Neural crest cell (in vitro differentiated cells): ENCODE data around the gene WBP2NL. TPM values are rescaled to one million over a fixed set of nuclear protein-coding genes. Genes with fewer than 3 reads are reported as not detected.

Experiments
- DNase-seq: peaks from one replicate; pipeline ENCODE4 v3.0.0; 2021; ENCODE audit warnings: low read depth, mixed read lengths, low spot score
- H3K27ac Mint-ChIP-seq: one replicate; pipeline ENCODE4 v1.8.0; 2021; ENCODE audit warnings: mild to moderate bottlenecking, mixed read lengths; ENCODE audit not compliant: unreplicated experiment
- H3K27me3 Mint-ChIP-seq: 2 replicates; pipeline ENCODE4 v1.8.0; 2021; ENCODE audit warnings: low read depth, mild to moderate bottlenecking, mixed read lengths
- H3K36me3 Mint-ChIP-seq: 2 replicates; pipeline ENCODE4 v1.8.0; 2021; ENCODE audit warnings: low read depth, mild to moderate bottlenecking, mixed read lengths
- H3K4me1 Mint-ChIP-seq: 2 replicates; pipeline ENCODE4 v1.8.0; 2021; ENCODE audit warnings: mixed read lengths
- H3K4me3 Mint-ChIP-seq: one replicate; pipeline ENCODE4 v1.8.0; 2021; ENCODE audit warnings: mild to moderate bottlenecking, mixed read lengths
- H3K9me3 Mint-ChIP-seq: 2 replicates; pipeline ENCODE4 v1.8.0; 2021; ENCODE audit warnings: mixed read lengths
- total RNA-seq: library from RNA; stranded (reverse); gene quantifications from 2 replicates; pipeline ENCODE4 v1.2.1, GENCODE V29; 2021
- TF ChIP-seq, protein P1 (sequence below): fragments of 200-600 bp; sonication (generic); conservative IDR thresholded peaks from 2 replicates; pipeline ENCODE4 v1.5.0; 2021; ENCODE audit warnings: antibody characterized with exemption, mild to moderate bottlenecking

WBP2NL gene
- total RNA-seq, 1 donor from 2014 or later, result not detected

DNA sequence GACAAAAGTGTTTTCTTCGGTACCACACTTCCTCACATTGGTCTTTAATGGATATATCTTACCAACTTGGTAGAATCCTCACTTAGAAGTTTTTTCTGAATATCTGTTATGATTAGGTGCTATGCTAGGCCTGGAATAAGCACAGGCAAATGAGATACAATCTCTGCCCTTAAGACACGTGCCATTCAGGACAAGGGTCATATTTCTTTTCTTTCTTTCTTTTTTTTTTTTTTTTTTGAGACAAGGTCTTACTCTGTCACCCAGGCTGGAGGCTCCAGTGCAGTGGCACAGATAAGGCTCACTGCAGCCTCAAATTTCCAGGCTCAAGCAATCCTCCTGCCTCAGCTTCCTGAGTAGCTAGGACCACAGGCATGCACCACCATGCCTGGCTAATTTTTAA, 23.0 kb downstream of the WBP2NL start:
- Mint-ChIP-seq H3K4me3 (no peak overlapping the region), H3K9me3 (no peaks in the 10 kb centered on the region), H3K36me3 (no peaks in the 10 kb centered on the region), H3K27ac (no peak overlapping the region), H3K27me3 (peaks cover 31% of the 10 kb centered on the region), H3K4me1 (no peaks in the 10 kb centered on the region)
- TF ChIP-seq, protein P1, sequence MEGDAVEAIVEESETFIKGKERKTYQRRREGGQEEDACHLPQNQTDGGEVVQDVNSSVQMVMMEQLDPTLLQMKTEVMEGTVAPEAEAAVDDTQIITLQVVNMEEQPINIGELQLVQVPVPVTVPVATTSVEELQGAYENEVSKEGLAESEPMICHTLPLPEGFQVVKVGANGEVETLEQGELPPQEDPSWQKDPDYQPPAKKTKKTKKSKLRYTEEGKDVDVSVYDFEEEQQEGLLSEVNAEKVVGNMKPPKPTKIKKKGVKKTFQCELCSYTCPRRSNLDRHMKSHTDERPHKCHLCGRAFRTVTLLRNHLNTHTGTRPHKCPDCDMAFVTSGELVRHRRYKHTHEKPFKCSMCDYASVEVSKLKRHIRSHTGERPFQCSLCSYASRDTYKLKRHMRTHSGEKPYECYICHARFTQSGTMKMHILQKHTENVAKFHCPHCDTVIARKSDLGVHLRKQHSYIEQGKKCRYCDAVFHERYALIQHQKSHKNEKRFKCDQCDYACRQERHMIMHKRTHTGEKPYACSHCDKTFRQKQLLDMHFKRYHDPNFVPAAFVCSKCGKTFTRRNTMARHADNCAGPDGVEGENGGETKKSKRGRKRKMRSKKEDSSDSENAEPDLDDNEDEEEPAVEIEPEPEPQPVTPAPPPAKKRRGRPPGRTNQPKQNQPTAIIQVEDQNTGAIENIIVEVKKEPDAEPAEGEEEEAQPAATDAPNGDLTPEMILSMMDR, result no peak
- no peak for DNase-seq

DNA sequence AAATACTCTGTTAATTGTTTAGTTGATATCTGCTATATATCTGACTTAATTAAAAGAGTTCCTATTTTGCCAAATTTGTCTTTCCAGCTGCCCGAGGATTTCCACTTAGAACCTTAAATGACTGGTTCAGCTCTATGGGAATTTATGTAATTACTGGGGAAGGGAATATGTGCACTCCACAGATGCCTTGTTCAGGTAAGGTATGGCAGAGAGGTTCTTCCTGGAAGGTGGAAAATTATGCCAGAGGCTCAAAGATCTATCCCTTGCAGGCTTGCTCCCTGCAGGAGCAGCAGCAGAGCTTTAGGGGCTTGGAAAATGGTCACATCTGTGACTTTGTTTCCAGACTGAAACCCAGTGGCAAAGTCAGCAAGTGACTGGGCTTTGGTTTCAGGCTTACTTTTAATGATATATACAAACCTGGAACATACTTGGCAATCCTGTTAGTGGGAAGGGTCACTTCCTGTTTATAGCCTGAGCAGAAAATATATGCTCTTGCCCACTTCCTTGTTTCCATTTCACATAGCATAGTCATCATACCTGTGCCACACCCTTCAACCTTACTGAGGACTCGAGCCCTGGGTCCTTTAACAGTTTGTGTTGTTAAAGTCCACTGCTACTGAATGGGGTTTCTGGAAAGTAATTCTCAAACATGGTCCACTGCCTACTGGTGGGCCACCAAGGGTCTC, 23.7 kb downstream of the WBP2NL start:
- H3K27ac Mint-ChIP-seq, result no peak overlapping the region

DNA sequence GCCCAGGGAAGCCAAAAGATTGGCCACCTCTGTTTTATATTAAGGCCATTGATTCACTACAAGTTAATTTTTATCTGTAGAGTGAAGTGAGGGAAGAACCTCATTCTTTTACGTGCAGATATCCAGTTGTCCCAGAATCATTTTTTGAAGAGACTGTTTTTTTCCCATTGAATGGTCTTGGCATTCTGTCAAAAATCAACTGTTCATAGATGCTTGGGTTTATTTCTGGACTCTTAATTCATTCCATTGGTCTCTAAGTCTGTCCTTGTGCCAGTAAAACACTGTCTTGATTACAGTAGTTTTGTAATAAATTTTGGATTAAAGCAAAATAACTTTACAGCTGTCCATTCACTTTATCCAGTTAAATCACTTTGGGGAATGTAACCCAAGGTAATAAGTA, 26.8 kb downstream of the WBP2NL start:
- Mint-ChIP-seq H3K9me3 (no peaks in the 10 kb centered on the region), H3K27me3 (peaks cover 13% of the 10 kb centered on the region), H3K4me3 (no peak overlapping the region), H3K27ac (no peak overlapping the region), H3K4me1 (no peaks in the 10 kb centered on the region), H3K36me3 (no peaks in the 10 kb centered on the region)
- TF ChIP-seq, protein P1, result no peak
- no peak for DNase-seq

More for the DNA sequence above, 23.7 kb downstream of the WBP2NL start:
- Mint-ChIP-seq H3K36me3 (no peaks in the 10 kb centered on the region), H3K27me3 (peaks cover 23% of the 10 kb centered on the region), H3K4me1 (no peaks in the 10 kb centered on the region), H3K4me3 (no peak overlapping the region), H3K9me3 (no peaks in the 10 kb centered on the region)
- TF ChIP-seq, protein P1, result no peak
- no peak for DNase-seq

DNA sequence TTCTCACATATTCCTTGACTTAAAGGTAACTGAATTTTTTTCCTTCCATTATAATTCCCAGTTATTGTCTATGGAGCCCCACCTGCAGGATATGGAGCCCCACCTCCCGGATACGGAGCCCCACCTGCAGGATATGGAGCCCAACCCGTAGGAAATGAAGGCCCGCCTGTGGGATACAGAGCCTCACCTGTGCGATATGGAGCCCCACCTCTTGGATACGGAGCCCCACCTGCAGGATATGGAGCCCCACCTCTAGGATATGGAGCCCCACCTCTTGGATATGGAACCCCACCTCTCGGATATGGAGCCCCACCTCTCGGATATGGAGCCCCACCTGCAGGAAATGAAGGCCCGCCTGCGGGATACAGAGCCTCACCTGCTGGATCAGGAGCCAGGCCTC, 28.1 kb downstream of the WBP2NL start:
- no peak for DNase-seq
- Mint-ChIP-seq H3K36me3 (no peaks in the 10 kb centered on the region), H3K4me1 (no peaks in the 10 kb centered on the region), H3K27ac (no peak overlapping the region), H3K27me3 (peaks cover 18% of the 10 kb centered on the region), H3K9me3 (no peaks in the 10 kb centered on the region), H3K4me3 (no peak overlapping the region)
- TF ChIP-seq, protein P1, result no peak

DNA sequence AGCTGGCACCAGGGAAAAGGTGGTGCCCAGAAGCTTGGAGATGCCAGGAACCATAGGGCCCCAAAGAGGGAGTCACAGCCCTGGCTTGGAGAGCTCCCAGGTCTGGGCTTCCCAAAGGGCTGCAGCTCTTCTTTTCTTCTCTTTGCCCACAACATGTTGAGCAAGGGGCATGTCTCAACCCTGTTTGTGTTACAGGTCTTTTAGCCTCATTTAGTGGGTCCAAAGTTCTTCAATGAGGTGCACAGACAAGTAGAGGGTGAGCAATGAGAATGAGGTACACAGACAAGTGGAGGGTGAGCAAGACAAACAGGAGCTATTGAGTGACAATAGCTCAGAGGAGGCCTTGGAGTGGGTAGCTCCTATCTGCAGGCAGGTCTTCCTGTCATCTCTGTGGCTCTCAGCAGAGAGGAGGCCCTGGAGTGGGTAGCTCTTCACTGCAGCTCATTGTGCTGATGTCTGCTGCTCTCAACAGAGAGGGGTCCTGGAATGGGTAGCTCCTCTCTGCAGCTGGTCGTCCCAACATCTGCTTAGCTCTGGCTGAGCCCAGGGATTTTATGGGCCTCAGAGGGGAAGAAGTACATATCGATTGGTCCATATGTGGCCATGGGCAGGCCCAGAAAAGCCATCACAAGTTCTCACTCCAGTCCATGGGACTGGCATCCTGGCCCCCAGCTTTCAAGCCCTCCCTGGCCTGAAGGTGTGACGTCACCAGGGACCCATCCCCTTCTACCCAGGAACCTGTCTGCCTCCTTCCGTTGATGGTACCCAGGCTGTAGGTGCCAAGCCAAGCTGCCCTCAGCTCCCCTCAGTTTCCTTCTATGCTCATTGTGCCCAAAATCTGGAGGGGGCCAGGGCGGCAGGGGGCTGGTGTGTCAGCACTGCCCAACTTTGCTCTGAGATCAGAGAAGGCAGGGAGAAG, 34.9 kb downstream of the WBP2NL start:
- Mint-ChIP-seq H3K27me3 (peaks cover 28% of the 10 kb centered on the region), H3K27ac (no peak overlapping the region), H3K4me3 (no peak overlapping the region), H3K4me1 (no peaks in the 10 kb centered on the region), H3K9me3 (no peaks in the 10 kb centered on the region), H3K36me3 (peaks cover 4% of the 10 kb centered on the region)
- DNase-seq, result no peak
- TF ChIP-seq, protein P1, result no peak
